Glomerular visceral epithelial cell (primary cell): Measurements from ENCODE around the gene SH3BGR.

Experiments
- DNase-seq: peaks from one replicate; pipeline ENCODE4 v3.0.0-alpha.2; 2016; ENCODE audit errors: extremely low spot score

Gene SH3BGR

GRCh38 chr21:39456665-39457064, 4.9 kb downstream of the SH3BGR start:
- DNase-seq: no peak

GRCh38 chr21:39461419-39461818, 9.6 kb downstream of the SH3BGR start:
- no peak for DNase-seq

GRCh38 chr21:39463308-39463707, 11.5 kb downstream of the SH3BGR start:
- DNase-seq: no peak

- DNase-seq: no peak
These were observed 14.8 kb downstream of the SH3BGR start for GRCh38 chr21:39466584-39466983.

GRCh38 chr21:39467746-39468145, 16.0 kb downstream of the SH3BGR start:
- no peak for DNase-seq

GRCh38 chr21:39468559-39468958, 16.8 kb downstream of the SH3BGR start:
- no peak for DNase-seq

GRCh38 chr21:39471598-39471997, 19.8 kb downstream of the SH3BGR start:
- no peak for DNase-seq

- DNase-seq: no peak
These were observed 21.0 kb downstream of the SH3BGR start for GRCh38 chr21:39472786-39473185.

GRCh38 chr21:39474611-39475010, 22.8 kb downstream of the SH3BGR start:
- no peak for DNase-seq

- no peak for DNase-seq
These were observed 27.5 kb downstream of the SH3BGR start for GRCh38 chr21:39479164-39479813.

GRCh38 chr21:39479814-39480182, 28.0 kb downstream of the SH3BGR start:
- no peak for DNase-seq

GRCh38 chr21:39480271-39480670, 28.5 kb downstream of the SH3BGR start:
- no peak for DNase-seq

- DNase-seq: no peak
These were observed 30.1 kb downstream of the SH3BGR start for GRCh38 chr21:39481886-39482285.

GRCh38 chr21:39483917-39484316, 32.1 kb downstream of the SH3BGR start:
- no peak for DNase-seq

GRCh38 chr21:39484711-39485276, 33.0 kb downstream of the SH3BGR start:
- no peak for DNase-seq

GRCh38 chr21:39489380-39489924, 37.7 kb downstream of the SH3BGR start:
- DNase-seq: no peak

GRCh38 chr21:39499156-39499555, 47.4 kb downstream of the SH3BGR start:
- DNase-seq: no peak

- no peak for DNase-seq
These were observed 50.9 kb downstream of the SH3BGR start for GRCh38 chr21:39502631-39503030.

- no peak for DNase-seq
These were observed 51.5 kb downstream of the SH3BGR start for GRCh38 chr21:39503123-39503762.

GRCh38 chr21:39504230-39504629, 52.5 kb downstream of the SH3BGR start:
- no peak for DNase-seq

- DNase-seq: no peak
These were observed 58.5 kb downstream of the SH3BGR start for GRCh38 chr21:39510240-39510639.

- no peak for DNase-seq
These were observed 59.3 kb downstream of the SH3BGR start for GRCh38 chr21:39511102-39511501.

- no peak for DNase-seq
These were observed 62.0 kb downstream of the SH3BGR start for GRCh38 chr21:39513735-39514134.
